ENCODE data around the gene TNS1. TPM values are rescaled to one million over a fixed set of nuclear protein-coding genes. Genes with fewer than 3 reads are reported as not detected.

TNS1 gene
- total and polyA plus RNA-seq, 10 of the 15 experiments (the other 5 are each of a cell fraction or from before 2014, with no cell fraction given), result 0.05 to 0.44 TPM; not detected in 8

GRCh38 chr2:218024336-218024735 lies 21.5 kb upstream of the TNS1 start:
- ChIA-PET SMC1A (ENCODE audit: uncharacterized antibody, unreplicated experiment) (no interaction called here), POLR2A (no interaction called here)

More at GRCh38 chr2:218024336-218024735, 21.5 kb upstream of the TNS1 start:
- ATAC-seq (no peak), DNase-seq (ENCODE audit: low read depth, low spot score) (no peak), FAIRE-seq (no peak)
- in situ Hi-C loops (cut with MboI) (no loop called here), intact Hi-C loops (cut with micrococcal nuclease; ENCODE audit: unreplicated experiment) (no loop called here)
- H3K27me3 ChIP-seq (replicated peaks in 1 of 2; ENCODE audit: control insufficient read depth in 2 of 2, insufficient read depth in 2 of 2, low read length in 1 of 2), result no peaks in the 10 kb centered on the region; a peak in 1 of 4 replicates
- ChIA-PET CTCF (interaction anchor here (1.1 kb wide), 1 partner anchor 9 kb away, joined by 3 read pairs; no protein-coding TSS in a partner anchor), RAD21 (ENCODE audit: unreplicated experiment) (no interaction called here)
- TF ChIP-seq SREBF1 (IDR thresholded peaks at IDR 0.05; ENCODE audit: low read length) (no peak), MAX (IDR thresholded peaks at IDR 0.05; ENCODE audit: low read depth, low read length) (no peak), IKZF2 (IDR thresholded peaks at IDR 0.05) (no peak), IRF5 (IDR thresholded peaks at IDR 0.05; ENCODE audit: borderline replicate concordance) (no peak), MTA3 (IDR thresholded peaks at IDR 0.05; ENCODE audit: borderline replicate concordance, low read length) (no peak), ZNF592 (IDR thresholded peaks at IDR 0.05) (no peak), TARDBP (IDR thresholded peaks at IDR 0.05; ENCODE audit: borderline replicate concordance) (no peak)
- H3K9me3 ChIP-seq (replicated peaks; ENCODE audit: control insufficient read depth, insufficient read depth, low read length), result no peaks in the 10 kb centered on the region
- no peak overlapping the region for H3K4me2 ChIP-seq (ENCODE audit: control insufficient read depth, insufficient read depth)
- H3K36me3 ChIP-seq (ENCODE audit: control insufficient read depth in 2 of 2, insufficient read depth in 2 of 2, low read length in 1 of 2), result no peaks in the 10 kb centered on the region
- 13% methylated on average over 2 of the region's 2 CpGs for WGBS (ENCODE audit: insufficient coverage, insufficient replicate concordance, low lambda C conversion rate, missing lambda C conversion rate)
- H3K4me3 ChIP-seq, result no peak overlapping the region
- H4K20me1 ChIP-seq (ENCODE audit: control insufficient read depth, insufficient read depth), result no peaks in the 10 kb centered on the region
- no peaks in the 10 kb centered on the region for H3K4me1 ChIP-seq (ENCODE audit: control insufficient read depth, insufficient read depth, low read length)
- no TSS peak for BruUV-seq (replicated peaks)
- no peak overlapping the region for H3K27ac ChIP-seq (ENCODE audit: control insufficient read depth, insufficient read depth)
- no peaks in the 10 kb centered on the region for H3K79me2 ChIP-seq (ENCODE audit: control insufficient read depth, insufficient read depth, low read length)
- H2AFZ ChIP-seq (ENCODE audit: control insufficient read depth, low read depth, low read length), result no peak overlapping the region
- no peak overlapping the region for H3K9ac ChIP-seq (ENCODE audit: control insufficient read depth, insufficient read depth, low read length)
